HEK293 (cell line): Measurements from ENCODE around the gene GTF2IRD1.

Experiments
- CTCF ChIA-PET: fragments of 350-600 bp; formaldehyde crosslinking; extraction: SDS; loops from one replicate; lab custom pipeline; 2021; ENCODE audit warnings: antibody characterized with exemption; lab: Yijun Ruan, JAX
- POLR2A ChIA-PET: fragments of 300-600 bp; formaldehyde crosslinking; extraction: SDS; loops from one replicate; lab custom pipeline; 2020; ENCODE audit warnings: antibody characterized with exemption, inconsistent platforms; lab: Yijun Ruan, JAX
- H3K27ac ChIP-seq: fragments of 200-500 bp; sonication (Bioruptor generic); 2 replicates; pipeline ENCODE4 v1.5.1; 2014; ENCODE audit warnings: low read depth, low read length, control low read depth, inconsistent platforms; ENCODE audit errors: extremely low read depth
- H3K36me3 ChIP-seq, 2 experiments: fragments of 200-500 bp in 1 of 2; sonication (Bioruptor generic) in 1 of 2; 1 replicate in 1 of 2; 2 replicates in 1 of 2; pipeline ENCODE4 v1.5.1; 2014 to 2017; ENCODE audit warnings: inconsistent platforms in 2 of 2, low read length in 2 of 2; ENCODE audit not compliant: control insufficient read depth in 2 of 2, insufficient read depth in 1 of 2
- H3K4me1 ChIP-seq: fragments of 200-500 bp; sonication (Bioruptor generic); 2 replicates; pipeline ENCODE4 v1.5.1; 2014; ENCODE audit warnings: mild to moderate bottlenecking, low read length, inconsistent platforms; ENCODE audit not compliant: control insufficient read depth, insufficient read depth
- H3K4me3 ChIP-seq: 2 replicates; pipeline ENCODE4 v1.5.1; 2011; ENCODE audit warnings: low read depth, mild to moderate bottlenecking, control low read depth, low read length, moderate library complexity
- H3K9me3 ChIP-seq: fragments of 200-500 bp; sonication (Bioruptor generic); 2 replicates; pipeline ENCODE4 v1.5.1; 2014; ENCODE audit warnings: low read depth, low read length, inconsistent platforms; ENCODE audit not compliant: control insufficient read depth, insufficient read depth
- GLIS1 ChIP-seq: fragments of 450-650 bp; formaldehyde crosslinking; IDR thresholded peaks from 2 replicates; pipeline ENCODE4 v1.5.1; 2016; ENCODE audit warnings: missing biosample characterization, missing genetic modification characterization
- GLIS2 ChIP-seq: fragments of 450-650 bp; formaldehyde crosslinking; IDR thresholded peaks from 2 replicates; pipeline ENCODE4 v1.5.1; 2016; ENCODE audit warnings: missing biosample characterization, missing genetic modification characterization
- HOXD13 ChIP-seq: sonication (generic); formaldehyde crosslinking; IDR thresholded peaks from 2 replicates; pipeline ENCODE4 v1.8.0; 2022; ENCODE audit warnings: missing genetic modification reagents, borderline replicate concordance
- SP7 ChIP-seq: fragments of 450-650 bp; formaldehyde crosslinking; IDR thresholded peaks from 2 replicates; pipeline ENCODE4 v1.5.1; 2016; ENCODE audit warnings: missing biosample characterization, missing genetic modification characterization
- WT1 ChIP-seq: fragments of 450-650 bp; formaldehyde crosslinking; IDR thresholded peaks from 2 replicates; pipeline ENCODE4 v1.5.1; 2016; ENCODE audit warnings: missing biosample characterization, missing genetic modification characterization
- ZIC2 ChIP-seq: fragments of 450-650 bp; formaldehyde crosslinking; IDR thresholded peaks from 2 replicates; pipeline ENCODE4 v1.5.1; 2016; ENCODE audit warnings: missing biosample characterization, missing genetic modification characterization
- ZNF121 ChIP-seq: fragments of 450-650 bp; formaldehyde crosslinking; IDR thresholded peaks from 2 replicates; pipeline ENCODE4 v1.5.1; 2016; ENCODE audit warnings: missing biosample characterization, missing genetic modification characterization
- ZNF202 ChIP-seq: fragments of 450-650 bp; formaldehyde crosslinking; IDR thresholded peaks from 2 replicates; pipeline ENCODE4 v1.5.1; 2016; ENCODE audit warnings: missing biosample characterization, missing genetic modification characterization, borderline replicate concordance
- ZNF223 ChIP-seq: fragments of 450-650 bp; formaldehyde crosslinking; IDR thresholded peaks from 2 replicates; pipeline ENCODE4 v1.5.1; 2016; ENCODE audit warnings: missing biosample characterization, missing genetic modification characterization
- ZNF324 ChIP-seq: fragments of 450-650 bp; formaldehyde crosslinking; IDR thresholded peaks from 2 replicates; pipeline ENCODE4 v1.5.1; 2016; ENCODE audit warnings: missing biosample characterization, missing genetic modification characterization
- ZNF354C ChIP-seq: fragments of 450-650 bp; formaldehyde crosslinking; IDR thresholded peaks from 2 replicates; pipeline ENCODE4 v1.5.1; 2016; ENCODE audit warnings: missing biosample characterization, missing genetic modification characterization, low read depth, borderline replicate concordance
- ZNF596 ChIP-seq: fragments of 450-650 bp; IDR thresholded peaks from 2 replicates; pipeline ENCODE4 v1.5.0; 2018; ENCODE audit warnings: missing biosample characterization, mild to moderate bottlenecking, missing genetic modification characterization, moderate library complexity
- TF ChIP-seq, protein P1 (sequence below): fragments of 450-650 bp; formaldehyde crosslinking; IDR thresholded peaks from 2 replicates; pipeline ENCODE4 v1.5.1; 2016; ENCODE audit warnings: missing biosample characterization, missing genetic modification characterization
- TF ChIP-seq, protein P2 (sequence below): fragments of 450-650 bp; formaldehyde crosslinking; IDR thresholded peaks from 2 replicates; pipeline ENCODE4 v1.5.1; 2016; ENCODE audit warnings: missing biosample characterization, missing genetic modification characterization
- TF ChIP-seq, protein P3 (sequence below): fragments of 450-650 bp; formaldehyde crosslinking; IDR thresholded peaks from 2 replicates; pipeline ENCODE4 v1.5.1; 2016; ENCODE audit warnings: missing biosample characterization, missing genetic modification characterization

Gene GTF2IRD1

DNA sequence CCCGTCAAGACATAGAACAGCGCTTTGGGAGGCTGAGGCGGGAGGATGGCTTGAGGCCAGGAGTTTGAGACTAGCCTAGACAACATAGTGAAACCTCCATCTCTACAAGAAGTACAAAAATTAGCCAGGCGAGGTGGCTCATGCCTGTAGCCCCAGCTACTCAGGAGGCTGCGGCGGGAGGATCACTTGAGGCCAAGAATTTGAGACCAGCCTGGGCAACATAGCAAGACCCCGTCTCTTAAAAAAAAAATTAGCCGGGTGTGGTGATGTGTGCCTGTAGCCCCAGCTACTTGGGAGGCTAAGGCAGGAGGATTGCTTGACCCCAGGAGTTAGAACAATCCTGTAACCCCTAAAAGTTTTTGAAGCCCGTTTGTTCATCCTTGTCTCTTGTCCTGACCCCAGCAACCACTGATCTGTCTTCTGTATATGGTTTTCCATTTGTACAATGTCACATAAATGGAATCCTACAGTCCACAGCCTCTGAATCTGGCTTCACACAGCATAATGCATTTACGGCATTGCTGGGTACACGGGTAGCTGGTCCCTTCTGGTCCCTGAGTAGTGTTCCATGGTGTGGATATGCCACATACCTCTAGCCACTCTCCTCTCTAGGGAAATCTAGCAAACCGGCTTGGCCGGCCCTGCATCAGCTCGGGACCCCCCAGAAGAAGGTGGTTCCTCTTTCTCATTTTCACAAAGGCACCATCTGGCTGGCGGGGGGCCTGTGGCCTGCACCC lies 8.4 kb downstream of the GTF2IRD1 start:
- Histone ChIP-seq H3K4me3 (no peak overlapping the region), H3K4me1 (peaks cover 6% of the 10 kb centered on the region; the same call in 1 of the 2 replicates), H3K9me3 (no peaks in the 10 kb centered on the region), H3K27ac (0 out of 2 replicates have a peak overlapping the region, but pooled peaks have one; percentile 14), H3K36me3 (no peaks in the 10 kb centered on the region; a peak in 1 of 3 replicates)
- ChIA-PET POLR2A (interaction anchor here (0.6 to 1.2 kb wide), 3 partner anchors 9 to 12 kb away, joined by 3 to 4 read pairs (median 3); no protein-coding TSS in a partner anchor), CTCF (interaction anchor here (0.5 to 3.3 kb wide), 4 partner anchors 13 to 856 kb away, joined by 3 to 13 read pairs (median 4); no protein-coding TSS in a partner anchor)
- no peak for TF ChIP-seq WT1 (tag by site-specific recombination)
- peak; percentile 63; the same call in 1 of the 2 replicates for TF ChIP-seq ZNF121

DNA sequence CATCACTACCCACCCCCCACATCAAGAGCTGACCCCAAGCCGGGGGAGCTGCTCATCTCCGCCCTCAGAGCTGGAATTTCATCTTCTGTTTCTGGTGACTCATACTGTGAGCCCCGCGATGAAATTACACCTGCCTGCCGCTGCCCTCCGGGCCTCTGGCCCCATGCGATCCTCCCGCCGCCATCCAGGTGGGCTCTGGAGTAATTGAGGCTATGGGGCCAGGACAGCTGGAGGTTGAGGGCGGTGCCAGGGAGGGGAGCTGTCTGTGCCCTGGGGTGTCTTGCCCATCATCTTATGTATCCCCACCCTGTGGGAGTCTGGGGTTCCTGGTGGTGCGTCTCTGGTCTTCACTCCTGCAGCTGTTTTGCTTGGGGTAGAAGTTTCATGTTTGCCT lies 9.0 kb downstream of the GTF2IRD1 start:
- H3K27ac ChIP-seq: 0 out of 2 replicates have a peak overlapping the region, but pooled peaks have one; percentile 14
- H3K4me3 ChIP-seq: no peak overlapping the region
- no peaks in the 10 kb centered on the region; a peak in 1 of 3 replicates for H3K36me3 ChIP-seq
- TF ChIP-seq, protein P1, sequence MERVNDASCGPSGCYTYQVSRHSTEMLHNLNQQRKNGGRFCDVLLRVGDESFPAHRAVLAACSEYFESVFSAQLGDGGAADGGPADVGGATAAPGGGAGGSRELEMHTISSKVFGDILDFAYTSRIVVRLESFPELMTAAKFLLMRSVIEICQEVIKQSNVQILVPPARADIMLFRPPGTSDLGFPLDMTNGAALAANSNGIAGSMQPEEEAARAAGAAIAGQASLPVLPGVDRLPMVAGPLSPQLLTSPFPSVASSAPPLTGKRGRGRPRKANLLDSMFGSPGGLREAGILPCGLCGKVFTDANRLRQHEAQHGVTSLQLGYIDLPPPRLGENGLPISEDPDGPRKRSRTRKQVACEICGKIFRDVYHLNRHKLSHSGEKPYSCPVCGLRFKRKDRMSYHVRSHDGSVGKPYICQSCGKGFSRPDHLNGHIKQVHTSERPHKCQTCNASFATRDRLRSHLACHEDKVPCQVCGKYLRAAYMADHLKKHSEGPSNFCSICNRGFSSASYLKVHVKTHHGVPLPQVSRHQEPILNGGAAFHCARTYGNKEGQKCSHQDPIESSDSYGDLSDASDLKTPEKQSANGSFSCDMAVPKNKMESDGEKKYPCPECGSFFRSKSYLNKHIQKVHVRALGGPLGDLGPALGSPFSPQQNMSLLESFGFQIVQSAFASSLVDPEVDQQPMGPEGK (tag by site-specific recombination): peak; percentile 29; the same call in 1 of the 2 replicates
- TF ChIP-seq GLIS1 (tag by site-specific recombination) (0 out of 2 replicates have a peak, but pooled peaks have one; percentile 40), ZNF354C (tag by site-specific recombination) (no peak), ZNF223 (tag by site-specific recombination) (no peak), ZNF324 (tag by site-specific recombination) (no peak), ZNF596 (tag by site-specific recombination) (no peak), HOXD13 (CRISPR knock-in tag) (no peak), ZIC2 (tag by site-specific recombination) (peak; percentile 93), GLIS2 (tag by site-specific recombination) (peak; percentile 40; the same call in 1 of the 2 replicates), ZNF202 (tag by site-specific recombination) (no peak), SP7 (0 out of 2 replicates have a peak, but pooled peaks have one; percentile 29)
- TF ChIP-seq, protein P2, sequence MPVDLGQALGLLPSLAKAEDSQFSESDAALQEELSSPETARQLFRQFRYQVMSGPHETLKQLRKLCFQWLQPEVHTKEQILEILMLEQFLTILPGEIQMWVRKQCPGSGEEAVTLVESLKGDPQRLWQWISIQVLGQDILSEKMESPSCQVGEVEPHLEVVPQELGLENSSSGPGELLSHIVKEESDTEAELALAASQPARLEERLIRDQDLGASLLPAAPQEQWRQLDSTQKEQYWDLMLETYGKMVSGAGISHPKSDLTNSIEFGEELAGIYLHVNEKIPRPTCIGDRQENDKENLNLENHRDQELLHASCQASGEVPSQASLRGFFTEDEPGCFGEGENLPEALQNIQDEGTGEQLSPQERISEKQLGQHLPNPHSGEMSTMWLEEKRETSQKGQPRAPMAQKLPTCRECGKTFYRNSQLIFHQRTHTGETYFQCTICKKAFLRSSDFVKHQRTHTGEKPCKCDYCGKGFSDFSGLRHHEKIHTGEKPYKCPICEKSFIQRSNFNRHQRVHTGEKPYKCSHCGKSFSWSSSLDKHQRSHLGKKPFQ: no peak
- TF ChIP-seq, protein P3, sequence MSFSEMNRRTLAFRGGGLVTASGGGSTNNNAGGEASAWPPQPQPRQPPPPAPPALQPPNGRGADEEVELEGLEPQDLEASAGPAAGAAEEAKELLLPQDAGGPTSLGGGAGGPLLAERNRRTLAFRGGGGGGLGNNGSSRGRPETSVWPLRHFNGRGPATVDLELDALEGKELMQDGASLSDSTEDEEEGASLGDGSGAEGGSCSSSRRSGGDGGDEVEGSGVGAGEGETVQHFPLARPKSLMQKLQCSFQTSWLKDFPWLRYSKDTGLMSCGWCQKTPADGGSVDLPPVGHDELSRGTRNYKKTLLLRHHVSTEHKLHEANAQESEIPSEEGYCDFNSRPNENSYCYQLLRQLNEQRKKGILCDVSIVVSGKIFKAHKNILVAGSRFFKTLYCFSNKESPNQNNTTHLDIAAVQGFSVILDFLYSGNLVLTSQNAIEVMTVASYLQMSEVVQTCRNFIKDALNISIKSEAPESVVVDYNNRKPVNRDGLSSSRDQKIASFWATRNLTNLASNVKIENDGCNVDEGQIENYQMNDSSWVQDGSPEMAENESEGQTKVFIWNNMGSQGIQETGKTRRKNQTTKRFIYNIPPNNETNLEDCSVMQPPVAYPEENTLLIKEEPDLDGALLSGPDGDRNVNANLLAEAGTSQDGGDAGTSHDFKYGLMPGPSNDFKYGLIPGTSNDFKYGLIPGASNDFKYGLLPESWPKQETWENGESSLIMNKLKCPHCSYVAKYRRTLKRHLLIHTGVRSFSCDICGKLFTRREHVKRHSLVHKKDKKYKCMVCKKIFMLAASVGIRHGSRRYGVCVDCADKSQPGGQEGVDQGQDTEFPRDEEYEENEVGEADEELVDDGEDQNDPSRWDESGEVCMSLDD (tag by site-specific recombination): 0 out of 2 replicates have a peak, but pooled peaks have one; percentile 16
- H3K9me3 ChIP-seq: no peaks in the 10 kb centered on the region
- H3K4me1 ChIP-seq: peaks cover 6% of the 10 kb centered on the region; the same call in 1 of the 2 replicates
- ChIA-PET CTCF (interaction anchor here (0.6 to 3.3 kb wide), 2 partner anchors 13 to 380 kb away, joined by 3 to 13 read pairs; no protein-coding TSS in a partner anchor), POLR2A (interaction anchor here (1.1 to 1.2 kb wide), 2 partner anchors 10 to 11 kb away, joined by 3 read pairs; no protein-coding TSS in a partner anchor)
